Nucleus accumbens (tissue), 56 donors: ENCODE data around the gene IFI27L2.

ENCODE experiments used
- DNase-seq, 56 donors: peaks; one replicate each; lab custom pipeline; 2025; lab: John Stamatoyannopoulos, UW

The IFI27L2 gene

GRCh38 chr14:94124582-94125377 lies 4.6 kb downstream of the IFI27L2 start:
- no peak for DNase-seq

DNA sequence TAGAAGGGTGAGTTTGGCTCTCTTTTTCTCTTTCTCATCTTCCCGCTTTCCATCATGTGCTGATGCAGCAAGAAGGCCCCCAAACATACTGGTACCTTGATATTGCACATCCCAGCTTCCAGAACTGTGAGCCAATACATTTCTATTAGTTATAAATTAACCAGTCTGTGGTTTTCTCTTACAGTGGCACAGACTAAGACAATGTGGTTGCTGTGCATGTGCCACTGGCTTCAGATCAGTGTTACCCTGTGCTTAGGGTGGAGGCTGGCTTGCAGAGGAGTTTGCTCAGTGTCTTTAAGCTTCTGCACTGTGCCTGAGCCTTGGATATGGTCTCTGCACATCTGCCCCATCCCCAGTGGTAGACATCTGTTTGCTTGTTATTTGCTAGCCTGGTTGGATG lies 5.5 kb downstream of the IFI27L2 start:
- no peak for DNase-seq

- DNase-seq = no peak
Measured at GRCh38 chr14:94123296-94123695, 6.1 kb downstream of the IFI27L2 start.

- no peak for DNase-seq
Measured at GRCh38 chr14:94122438-94122837, 7.0 kb downstream of the IFI27L2 start.

DNA sequence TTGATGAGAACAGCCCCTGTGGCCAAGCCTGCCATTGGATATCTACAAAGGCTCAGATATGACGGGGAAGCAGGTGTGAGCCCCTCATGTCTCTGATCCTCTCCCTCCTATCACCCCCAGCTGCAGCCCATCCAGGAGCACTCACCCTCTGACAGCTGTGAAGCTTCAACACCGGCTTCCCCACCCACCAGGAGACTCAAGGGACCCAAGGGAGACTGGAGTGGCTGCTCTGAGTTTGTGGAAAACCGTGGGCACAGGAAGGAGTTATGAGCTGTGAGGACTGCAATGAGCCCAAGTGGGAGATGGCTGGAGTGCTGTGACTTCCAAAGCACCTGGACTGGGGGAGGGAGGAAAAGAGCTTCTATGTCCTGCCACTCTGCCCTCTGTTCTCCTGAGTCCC lies 7.9 kb downstream of the IFI27L2 start:
- no peak for DNase-seq

DNA sequence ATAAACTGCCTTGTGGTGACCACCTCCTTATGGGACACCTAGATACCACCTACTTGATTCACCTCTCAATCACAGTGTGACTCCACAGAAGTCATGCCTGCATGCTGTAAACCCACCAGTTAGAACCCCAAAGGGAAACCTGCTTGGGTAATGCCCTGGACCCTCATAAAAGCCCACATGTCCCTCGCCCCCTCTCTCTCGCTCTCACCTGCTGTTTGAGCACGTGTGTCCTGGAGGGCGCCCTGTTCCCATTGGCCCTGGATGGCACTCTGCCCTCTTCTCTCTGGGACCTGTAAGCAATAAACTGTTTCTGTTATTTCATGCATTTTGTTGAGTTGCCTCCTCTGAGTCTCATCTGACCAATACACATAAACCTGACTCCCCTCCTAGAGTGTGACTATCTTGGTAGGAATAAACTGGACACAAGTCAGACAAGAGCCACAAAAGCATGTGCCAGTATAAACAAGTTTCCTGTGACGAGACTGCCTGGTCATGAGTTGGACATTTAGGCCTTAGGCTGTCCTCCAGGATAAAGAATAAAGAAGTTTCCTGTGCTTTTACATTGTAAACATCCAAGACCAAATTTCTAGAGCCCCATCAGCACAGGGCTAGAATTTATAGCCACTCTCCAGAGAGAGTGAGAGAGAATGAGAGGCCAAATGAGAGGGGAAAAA lies 8.6 kb downstream of the IFI27L2 start:
- DNase-seq = no peak

GRCh38 chr14:94119071-94119470 lies 10.3 kb downstream of the IFI27L2 start:
- DNase-seq = no peak

- DNase-seq = no peak
Measured at GRCh38 chr14:94117856-94118255, 11.5 kb downstream of the IFI27L2 start.

DNA sequence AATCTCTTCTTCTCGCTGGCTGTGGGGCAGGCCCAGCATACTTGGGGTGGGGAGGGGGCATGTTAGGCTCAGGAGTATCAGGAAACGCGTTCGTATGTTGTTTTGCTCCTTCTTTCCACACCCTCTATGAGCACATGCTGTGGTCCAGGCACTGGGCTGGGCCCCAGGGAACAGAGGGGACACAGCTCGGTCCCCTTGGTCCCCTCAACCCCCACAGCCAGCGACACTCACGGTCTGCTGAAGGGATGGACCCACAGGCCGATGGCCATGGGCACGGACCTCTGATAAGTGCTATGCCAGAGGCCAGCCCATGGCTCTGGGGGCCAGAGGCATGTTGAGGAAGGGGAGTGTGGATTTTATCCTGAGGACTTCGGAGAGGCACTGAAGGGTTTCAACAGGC lies 12.7 kb downstream of the IFI27L2 start:
- DNase-seq = no peak

GRCh38 chr14:94115631-94116030 lies 13.8 kb downstream of the IFI27L2 start:
- DNase-seq = peak in 1 of 56 donors; percentile 27

DNA sequence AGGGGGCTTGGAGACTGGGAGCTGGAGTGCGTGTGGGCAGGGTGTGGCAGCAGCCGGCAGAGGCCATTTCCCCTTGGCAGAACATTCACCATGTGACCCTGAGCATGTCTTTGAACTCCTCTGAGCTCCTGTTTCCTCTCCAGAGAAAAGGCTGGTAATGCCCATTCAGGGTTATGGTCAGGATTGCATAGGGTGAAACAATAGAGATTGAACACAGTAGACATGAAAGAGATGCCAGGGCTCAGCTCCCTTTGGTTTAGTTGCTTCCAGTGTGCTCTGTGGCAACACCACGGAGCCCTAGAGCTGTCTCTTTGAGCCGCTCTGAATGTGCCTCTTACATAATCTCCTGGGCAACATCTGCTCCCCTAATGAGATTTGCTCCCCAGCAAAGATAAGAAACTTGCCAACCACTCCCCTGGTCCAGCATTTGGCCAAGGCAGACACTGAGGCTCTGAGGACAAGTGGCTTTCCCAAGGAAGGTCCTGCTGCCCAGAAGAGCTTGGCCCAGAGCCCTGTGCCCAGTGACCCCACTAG lies 14.3 kb downstream of the IFI27L2 start:
- peak in 2 of 56 donors; percentile 13 to 35 for DNase-seq

- no peak for DNase-seq
Measured at GRCh38 chr14:94114589-94115057, 14.8 kb downstream of the IFI27L2 start.

DNA sequence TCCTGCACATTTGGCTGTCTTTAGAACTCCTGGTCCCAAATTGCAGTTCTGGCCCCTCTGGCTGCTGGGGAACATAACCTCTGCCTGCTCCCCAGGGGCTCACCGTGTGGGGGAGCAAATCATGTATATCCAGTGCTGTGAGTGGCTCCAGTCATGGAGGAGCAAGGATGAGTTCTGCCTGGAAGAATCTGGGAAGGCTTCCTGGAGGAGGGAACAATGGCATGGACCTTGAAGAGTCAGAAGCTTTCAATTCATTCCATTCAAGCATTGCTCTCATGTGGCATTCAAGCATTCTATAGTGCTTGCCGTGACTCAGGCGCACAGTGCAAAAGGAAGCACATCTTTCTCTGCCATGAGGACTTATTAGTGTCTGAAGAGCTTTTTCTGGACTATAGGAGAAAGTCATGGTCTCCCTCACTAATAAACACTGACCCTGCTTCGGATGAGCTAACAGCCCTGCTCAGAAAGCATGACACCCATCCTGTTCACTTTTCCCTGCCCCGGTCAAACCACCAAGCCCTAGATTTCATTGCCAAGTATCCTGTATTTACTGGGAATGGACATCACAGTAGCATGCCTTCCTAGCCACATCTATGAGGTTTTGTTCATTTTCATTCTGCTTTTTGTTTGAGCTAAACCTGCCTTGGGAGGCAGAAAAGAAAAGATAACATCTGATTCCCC lies 15.4 kb downstream of the IFI27L2 start:
- no peak for DNase-seq

GRCh38 chr14:94113490-94113889 lies 15.9 kb downstream of the IFI27L2 start:
- peak in 2 of 56 donors; percentile 13 to 55 for DNase-seq

GRCh38 chr14:94113073-94113472 lies 16.3 kb downstream of the IFI27L2 start:
- no peak for DNase-seq

- no peak for DNase-seq
Measured at GRCh38 chr14:94112513-94113063, 16.8 kb downstream of the IFI27L2 start.

- DNase-seq = no peak
Measured at GRCh38 chr14:94111276-94112095, 17.9 kb downstream of the IFI27L2 start.

DNA sequence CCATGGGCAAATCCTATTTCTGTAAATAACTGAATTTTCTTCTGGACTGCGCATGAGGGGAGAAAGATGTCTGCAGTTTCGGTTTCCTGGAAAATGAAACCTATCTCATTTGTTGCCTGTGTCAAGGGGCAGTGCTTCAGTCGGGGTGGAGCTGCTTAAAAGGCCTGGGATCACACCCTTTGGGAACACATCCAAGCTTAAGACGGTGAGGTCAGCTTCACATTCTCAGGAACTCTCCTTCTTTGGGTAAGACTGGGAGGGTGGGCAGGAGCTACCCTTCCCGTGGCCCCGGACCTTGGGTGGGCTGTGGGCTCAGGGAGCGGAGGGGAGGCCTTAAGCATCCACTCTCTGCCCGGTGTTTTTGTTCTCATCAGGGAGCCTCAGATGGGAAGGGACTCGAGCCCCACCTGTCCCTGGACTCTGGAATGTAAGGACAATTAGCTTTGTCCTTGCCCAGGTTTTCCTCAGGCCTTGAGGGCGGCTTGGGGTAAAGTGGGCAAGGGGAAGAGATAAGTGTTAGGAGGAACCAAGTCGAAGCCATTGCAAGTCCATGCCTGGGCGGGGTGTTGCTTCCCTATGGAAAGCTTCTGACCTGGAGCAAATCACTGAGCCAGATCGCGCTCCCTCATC lies 18.7 kb downstream of the IFI27L2 start, which contains the start of gene IFI27:
IFI27 (plus strand) TSS at position 185 of the 630 bp plus-strand sequence.
- DNase-seq = no peak

DNA sequence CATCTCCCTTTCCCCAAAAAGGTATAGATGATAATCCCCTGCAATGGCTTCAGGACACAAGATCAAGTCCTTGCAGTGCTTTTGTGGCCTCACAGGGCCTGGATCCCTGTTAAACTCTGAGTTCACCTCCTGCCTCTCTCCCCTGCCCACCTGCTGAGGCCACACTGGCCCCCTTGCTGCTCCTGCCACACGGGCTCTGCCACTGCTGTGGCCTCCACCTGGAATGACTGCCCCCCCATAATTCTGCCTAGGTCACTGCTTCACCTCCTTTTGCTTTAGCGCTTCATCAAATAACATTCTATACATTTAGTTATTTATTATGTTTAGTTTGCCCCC lies 19.5 kb downstream of the IFI27L2 start:
- no peak for DNase-seq
